Adrenal gland (tissue), 5 donors: ENCODE measurements around the gene HSF2BP.

Experiments used
- CTCF ChIP-seq, 6 experiments: fragments of 450-650 bp in 4 of 6; fragments of 200-600 bp in 2 of 6; sonication (generic) in 1 of 6; IDR thresholded peaks; 1 replicate in 5 of 6; 2 replicates in 1 of 6; pipeline versions ENCODE4 v1.5.1 to v1.8.0; 2016 to 2021; ENCODE audit warnings: antibody characterized with exemption in 6 of 6, mild to moderate bottlenecking in 2 of 6, moderate library complexity in 1 of 6
- POLR2A ChIP-seq, 2 donors: fragments of 450-650 bp; IDR thresholded peaks; one replicate each; pipeline ENCODE4 v1.6.1; 2017; ENCODE audit warnings: antibody characterized with exemption in 2 of 2, mild to moderate bottlenecking in 2 of 2, moderate library complexity in 1 of 2
- donor health status: DM: no; HTN: no; CAD: no.

- TF ChIP-seq CTCF (IDR thresholded peaks at IDR 0.05) (no peak), POLR2A (IDR thresholded peaks at IDR 0.05) (no peak)
Observed at GRCh38 chr21:43635436-43635835, 23.9 kb downstream of the HSF2BP start.
